HG02642 (cell line): ENCODE results near the gene IRF3.

Source experiments
- ATAC-seq: cut with Tn5 transposase; IDR thresholded peaks from one replicate; pipeline ENCODE4 v1.9.1; 2021; ENCODE audit warnings: mild to moderate bottlenecking; ENCODE audit not compliant: unreplicated experiment, poor library complexity

The IRF3 gene

GRCh38 chr19:49676136-49676783 lies 10.6 kb upstream of the IRF3 start:
- ATAC-seq, result peak; percentile 27

GRCh38 chr19:49672131-49672919 lies 6.7 kb upstream of the IRF3 start:
- ATAC-seq, result no peak

- ATAC-seq, result no peak
Measured at GRCh38 chr19:49669516-49669915, 3.9 kb upstream of the IRF3 start.

- ATAC-seq, result no peak
Measured at GRCh38 chr19:49667473-49667872, 1.8 kb upstream of the IRF3 start.

GRCh38 chr19:49666120-49666444 lies 425 bp upstream of the IRF3 start:
- ATAC-seq, result no peak

GRCh38 chr19:49665036-49665350 lies 664 bp downstream of the IRF3 start:
- ATAC-seq, result no peak

- ATAC-seq, result peak; percentile 44
Measured at GRCh38 chr19:49664171-49665035, 1.3 kb downstream of the IRF3 start.

- ATAC-seq, result no peak
Measured at GRCh38 chr19:49663224-49663623, 2.4 kb downstream of the IRF3 start.

GRCh38 chr19:49662011-49662410 lies 3.6 kb downstream of the IRF3 start:
- ATAC-seq, result no peak

GRCh38 chr19:49660338-49660961 lies 5.2 kb downstream of the IRF3 start:
- no peak for ATAC-seq

- ATAC-seq, result no peak
Measured at GRCh38 chr19:49658566-49659442, 6.9 kb downstream of the IRF3 start.

- ATAC-seq, result no peak
Measured at GRCh38 chr19:49658139-49658517, 7.5 kb downstream of the IRF3 start.

- no peak for ATAC-seq
Measured at GRCh38 chr19:49657493-49658138, 8.0 kb downstream of the IRF3 start.

GRCh38 chr19:49656456-49657109 lies 9.1 kb downstream of the IRF3 start:
- no peak for ATAC-seq

- no peak for ATAC-seq
Measured at GRCh38 chr19:49655570-49656455, 9.8 kb downstream of the IRF3 start.

- ATAC-seq, result no peak
Measured at GRCh38 chr19:49654581-49654980, 11.1 kb downstream of the IRF3 start.

GRCh38 chr19:49653466-49653806 lies 12.2 kb downstream of the IRF3 start:
- no peak for ATAC-seq
